ENCODE measurements around the gene LDAF1.

Gene LDAF1

GRCh38 chr16:21199607-21200218 is 41.2 kb downstream of the LDAF1 start:
- DNase-seq, result no peak

GRCh38 chr16:21203155-21203797 is 44.8 kb downstream of the LDAF1 start:
- no peak for DNase-seq

- DNase-seq, result no peak
Measured at GRCh38 chr16:21205303-21205702, 46.8 kb downstream of the LDAF1 start.

DNA sequence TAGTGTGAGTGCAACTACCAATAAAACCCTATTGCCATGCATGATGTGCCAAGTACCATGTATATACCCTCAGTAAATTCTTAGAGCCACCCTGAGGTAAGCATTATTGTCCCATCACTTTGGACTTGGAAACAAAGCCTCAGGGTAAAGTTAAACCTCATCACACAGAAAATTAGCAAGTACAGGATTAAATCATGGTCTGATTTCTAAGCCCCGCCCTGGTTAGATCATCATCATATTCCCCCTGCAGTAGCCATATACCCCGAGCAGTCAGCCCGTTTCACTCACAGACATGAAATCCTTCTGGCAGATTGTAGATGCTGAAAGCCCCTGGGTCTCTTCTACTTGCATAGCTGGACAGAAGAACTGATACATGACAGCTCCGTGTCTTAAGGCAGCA is 48.1 kb downstream of the LDAF1 start:
- no peak for DNase-seq

DNA sequence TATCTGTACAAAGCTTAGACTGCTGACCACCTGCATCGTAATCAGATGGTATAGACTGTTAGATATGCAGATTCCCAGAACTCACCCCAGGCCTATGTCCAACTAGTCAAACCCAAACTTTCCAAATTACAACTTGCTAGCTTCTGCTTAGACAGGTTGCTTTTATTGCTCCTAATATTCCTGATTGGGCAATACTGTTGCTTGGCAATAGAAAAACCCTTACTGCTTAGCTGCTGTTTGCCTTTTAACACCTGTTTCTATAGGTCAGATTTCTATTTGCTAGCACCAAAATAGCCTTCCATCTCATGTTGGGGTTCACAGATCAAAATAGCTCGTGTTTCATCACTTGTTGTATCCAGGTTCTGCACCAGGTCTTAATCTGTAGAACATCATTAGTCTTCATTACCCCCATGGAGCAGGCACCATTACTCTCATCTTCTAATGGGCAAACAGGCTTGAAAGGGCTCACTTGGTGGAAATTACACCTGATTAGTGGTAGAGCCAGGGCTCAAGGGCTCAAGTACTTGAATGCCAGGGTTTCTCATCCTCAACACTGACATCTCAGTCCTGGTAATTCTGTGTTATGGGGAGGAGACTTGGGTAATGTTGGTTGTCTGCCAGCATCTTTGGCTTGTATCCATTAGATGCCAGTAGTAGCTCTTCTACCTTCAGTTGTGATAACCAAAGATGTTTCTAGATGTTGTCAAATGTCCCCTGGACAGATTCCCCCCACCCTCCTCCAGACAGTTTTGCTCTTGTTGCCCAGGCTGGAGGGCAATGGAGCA is 50.2 kb downstream of the LDAF1 start:
- no peak for DNase-seq

- DNase-seq, result no peak
Measured at GRCh38 chr16:21211486-21211885, 53.0 kb downstream of the LDAF1 start, which contains the start of gene ZP2. ZP2 (minus strand) TSS chr16:21211574; CDS start chr16:21211547, 27 bp downstream.

- DNase-seq, result no peak
Measured at GRCh38 chr16:21214086-21214485, 55.6 kb downstream of the LDAF1 start.

GRCh38 chr16:21217121-21217520 is 58.6 kb downstream of the LDAF1 start:
- no peak for DNase-seq

GRCh38 chr16:21218153-21218552 is 59.7 kb downstream of the LDAF1 start:
- no peak for DNase-seq

DNA sequence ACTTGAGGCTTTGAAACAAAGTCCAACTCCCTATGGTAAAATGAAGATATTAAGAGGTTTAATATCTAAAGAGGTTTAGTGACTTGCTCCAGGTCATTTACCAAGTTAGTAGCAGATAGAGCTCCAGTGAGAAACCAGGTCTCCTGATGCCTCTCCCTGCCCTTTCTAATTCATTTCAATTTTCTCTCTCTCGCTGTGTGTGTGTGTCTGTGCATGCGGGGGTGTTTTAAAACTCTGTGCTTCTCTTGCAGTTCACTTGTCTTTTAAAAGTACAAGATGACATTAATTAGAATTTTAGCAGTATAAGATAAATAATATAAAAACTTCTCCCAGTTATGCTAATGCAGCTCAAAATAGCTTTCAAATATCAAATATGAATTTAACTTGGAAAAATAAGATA is 61.1 kb downstream of the LDAF1 start:
- DNase-seq, result no peak

DNA sequence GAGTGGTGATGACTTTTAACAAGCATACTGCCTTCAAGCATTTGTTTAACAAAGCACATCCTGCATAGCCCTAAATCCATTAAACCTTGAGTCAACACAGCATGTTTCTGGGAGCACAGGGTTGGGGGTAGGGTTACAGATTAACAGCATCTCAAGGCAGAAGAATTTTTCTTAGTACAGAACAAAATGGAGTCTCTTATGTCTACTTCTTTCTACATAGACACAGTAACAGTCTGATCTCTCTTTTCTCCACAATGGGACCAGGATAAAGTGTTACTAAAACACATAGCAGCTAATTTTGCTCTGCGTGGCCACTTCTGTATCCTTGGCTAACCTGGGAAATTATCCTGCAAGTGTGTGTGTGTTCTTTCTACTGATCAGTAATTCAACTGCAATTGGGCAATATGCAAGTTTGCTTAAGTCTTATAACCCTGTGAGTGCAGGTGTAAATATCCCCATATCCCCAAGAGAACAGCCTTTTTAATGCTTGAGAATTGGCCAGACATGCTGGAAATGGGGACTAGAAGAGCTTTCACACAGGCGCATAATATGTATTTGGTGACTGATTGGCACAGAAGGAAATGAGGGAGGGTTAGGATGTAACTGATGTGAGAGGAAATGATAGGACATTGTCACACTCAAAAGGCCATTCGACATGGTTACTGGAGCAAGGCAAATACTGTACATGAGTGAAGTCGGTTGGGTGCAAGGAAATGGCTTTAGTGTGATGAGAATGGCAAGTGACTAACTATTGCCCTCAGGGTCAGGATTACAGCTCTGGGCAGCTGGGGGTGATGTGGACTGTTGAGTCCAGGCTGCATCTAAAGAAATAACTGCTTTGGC is 64.2 kb downstream of the LDAF1 start:
- DNase-seq, result no peak

DNA sequence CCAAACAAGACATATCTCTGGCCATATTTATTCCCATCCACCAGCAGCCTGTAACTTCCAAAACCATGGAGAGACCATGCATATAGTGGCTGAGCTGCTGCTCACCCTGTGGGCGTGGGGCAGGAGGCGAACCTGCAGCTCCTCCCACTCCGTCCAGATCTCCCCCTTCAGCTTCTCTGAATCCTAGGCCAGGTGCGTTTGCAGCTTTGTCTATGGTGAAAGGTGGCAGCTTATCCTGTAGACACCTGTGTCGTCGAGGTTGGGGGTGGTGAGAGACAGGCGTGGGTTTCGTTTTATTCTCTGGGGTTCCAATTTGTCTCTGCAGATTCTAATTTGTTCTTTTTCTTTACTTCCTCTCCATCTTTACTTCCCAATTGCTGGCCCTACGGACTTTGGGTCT is 65.3 kb downstream of the LDAF1 start:
- DNase-seq, result no peak

- DNase-seq, result no peak
Measured at GRCh38 chr16:21224800-21225199, 66.3 kb downstream of the LDAF1 start.

DNA sequence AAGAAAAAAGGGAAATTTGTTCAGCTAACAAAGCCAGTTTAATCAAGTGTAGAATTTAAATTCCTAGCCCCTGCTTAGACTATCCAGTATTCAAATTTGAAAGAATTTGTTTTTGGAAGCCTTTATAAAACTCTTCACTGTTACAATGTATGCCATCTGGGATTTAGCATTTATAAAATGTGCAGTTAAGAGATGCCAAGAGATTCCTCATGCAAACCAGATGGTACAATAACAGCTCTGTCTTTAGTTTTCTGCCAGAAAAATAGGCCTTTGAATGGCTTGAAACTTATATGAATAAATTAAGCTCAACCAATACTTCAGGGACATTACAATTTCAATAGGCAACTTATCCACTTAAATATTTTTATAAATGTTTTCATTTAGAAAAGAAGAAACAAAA is 68.3 kb downstream of the LDAF1 start:
- no peak for DNase-seq

- no peak for DNase-seq
Measured at GRCh38 chr16:21227866-21228265, 69.4 kb downstream of the LDAF1 start.

- DNase-seq, result no peak
Measured at GRCh38 chr16:21228361-21228872, 69.9 kb downstream of the LDAF1 start.
